ENCODE results near the gene WWOX.

DNA sequence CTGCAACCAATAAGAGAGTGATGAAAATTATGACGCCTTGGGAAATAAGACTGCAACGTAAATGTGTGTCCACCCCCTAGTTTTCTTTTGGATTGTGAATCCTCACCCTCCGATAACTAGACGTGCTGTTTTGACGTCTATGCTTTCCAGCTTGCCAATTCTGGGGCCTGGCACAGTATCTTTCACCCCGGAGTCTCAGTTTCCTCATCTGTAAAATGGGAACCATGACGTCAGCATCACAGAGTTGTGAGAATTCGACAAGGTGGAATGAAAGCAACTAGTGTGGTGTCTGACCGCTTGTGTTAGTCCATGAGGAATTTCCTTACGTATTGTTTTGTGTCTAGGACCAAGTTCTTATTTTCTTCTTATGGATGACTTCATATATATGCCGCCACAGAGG is 37.7 kb downstream of the WWOX start:
- no peak for TF ChIP-seq POLR2A (IDR thresholded peaks at IDR 0.05; ENCODE audit: low read length)
- no peak for TF ChIP-seq GATA1 (IDR thresholded peaks at IDR 0.05; ENCODE audit: low read depth, low read length)
